HG03108 (cell line): Measurements from ENCODE around the gene EPB41L4A.
"Not testable (repeated sequence)": the region's sequence is repeated elsewhere in the genome, so short reads cannot be mapped to it uniquely, and the experiment has no call there.

Source experiments
- ATAC-seq: cut with Tn5 transposase; IDR thresholded peaks from one replicate; pipeline ENCODE4 v1.9.1; 2021; ENCODE audit warnings: moderate library complexity; ENCODE audit not compliant: unreplicated experiment

The EPB41L4A gene

DNA sequence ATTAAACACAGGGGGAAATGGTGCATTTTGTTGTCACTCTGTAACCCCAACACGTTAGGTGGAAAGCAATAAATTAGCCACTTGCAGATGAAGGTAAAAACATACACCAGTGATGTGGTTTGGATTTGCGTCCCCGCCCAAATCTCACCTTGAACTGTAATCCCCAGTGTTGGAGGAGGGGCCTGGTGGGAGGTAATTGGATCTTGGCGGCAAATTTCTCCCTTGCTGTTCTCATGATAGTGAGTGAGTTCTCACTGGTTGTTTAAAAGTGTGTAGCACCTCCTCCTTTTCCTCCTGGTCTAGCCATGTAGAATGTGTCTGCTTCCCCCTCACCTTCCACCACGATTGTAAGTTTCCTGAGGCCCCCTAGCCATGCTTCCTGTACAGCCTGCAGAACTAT, 17.2 kb downstream of the EPB41L4A start:
- no peak for ATAC-seq

GRCh38 chr5:112397690-112398089, 21.4 kb downstream of the EPB41L4A start:
- ATAC-seq = no peak

GRCh38 chr5:112396430-112396829, 22.6 kb downstream of the EPB41L4A start:
- ATAC-seq = no peak

DNA sequence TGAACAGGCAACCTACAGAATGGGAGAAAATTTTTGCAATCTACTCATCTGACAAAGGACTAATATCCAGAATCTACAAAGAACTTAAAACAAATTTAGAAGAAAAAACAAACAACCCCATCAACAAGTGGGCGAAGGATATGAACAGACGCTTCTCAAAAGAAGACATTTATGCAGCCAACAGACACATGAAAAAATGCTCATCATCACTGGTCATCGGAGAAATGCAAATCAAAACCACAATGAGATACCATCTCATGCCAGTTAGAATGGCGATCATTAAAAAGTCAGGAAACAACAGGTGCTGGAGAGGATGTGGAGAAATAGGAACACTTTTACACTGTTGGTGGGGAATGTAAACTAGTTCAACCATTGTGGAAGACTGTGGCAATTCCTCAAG, 23.8 kb downstream of the EPB41L4A start:
- ATAC-seq = not testable (repeated sequence)

- no peak for ATAC-seq
These were observed 28.8 kb downstream of the EPB41L4A start for GRCh38 chr5:112390327-112390726.

GRCh38 chr5:112388739-112389138, 30.3 kb downstream of the EPB41L4A start:
- no peak for ATAC-seq

DNA sequence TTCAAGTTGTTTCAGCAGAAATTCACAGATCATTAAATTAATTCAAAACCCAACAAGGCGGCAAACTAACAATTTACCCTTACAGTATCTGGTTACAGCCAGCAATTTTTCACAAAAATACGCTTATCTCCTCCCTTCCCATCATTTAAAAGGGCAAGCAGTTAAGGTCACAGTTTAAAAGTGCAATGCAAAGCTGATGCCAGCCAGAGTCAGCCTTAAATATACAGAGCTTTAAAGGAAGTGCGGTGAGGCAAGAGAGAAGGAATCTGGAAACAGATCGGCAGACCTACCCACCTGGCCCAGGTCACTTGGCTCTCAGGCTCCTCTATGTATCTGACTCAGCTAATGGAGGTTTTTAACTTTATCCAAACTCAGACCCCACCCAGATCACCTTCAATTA, 31.0 kb downstream of the EPB41L4A start:
- ATAC-seq = no peak

GRCh38 chr5:112386766-112387165, 32.3 kb downstream of the EPB41L4A start:
- no peak for ATAC-seq

- no peak for ATAC-seq
These were observed 33.1 kb downstream of the EPB41L4A start for GRCh38 chr5:112385969-112386368.

GRCh38 chr5:112385566-112385965, 33.5 kb downstream of the EPB41L4A start:
- no peak for ATAC-seq

- no peak for ATAC-seq
These were observed 34.6 kb downstream of the EPB41L4A start for GRCh38 chr5:112384523-112384922.

DNA sequence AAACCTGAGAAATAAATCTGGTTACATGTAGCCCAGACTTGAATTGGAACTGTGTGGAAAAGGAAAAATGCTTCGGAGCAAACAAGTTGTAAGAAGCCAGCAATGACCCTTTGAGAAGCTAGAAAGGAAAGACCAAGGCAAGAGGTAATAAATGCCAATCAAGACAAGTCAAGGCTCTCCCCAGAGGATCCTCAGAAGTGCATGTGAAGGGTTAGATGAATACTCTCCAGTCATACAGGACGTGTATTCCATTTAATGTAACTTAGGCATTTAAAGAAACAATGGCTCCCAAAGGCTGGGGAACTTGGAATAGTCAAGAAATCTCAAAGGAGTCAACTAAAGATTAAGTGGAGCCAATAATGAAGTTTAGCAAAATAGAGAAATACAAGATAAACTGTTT, 36.2 kb downstream of the EPB41L4A start:
- no peak for ATAC-seq

GRCh38 chr5:112381521-112381920, 37.6 kb downstream of the EPB41L4A start:
- ATAC-seq = no peak

- ATAC-seq = no peak
These were observed 39.3 kb downstream of the EPB41L4A start for GRCh38 chr5:112379542-112380325.

DNA sequence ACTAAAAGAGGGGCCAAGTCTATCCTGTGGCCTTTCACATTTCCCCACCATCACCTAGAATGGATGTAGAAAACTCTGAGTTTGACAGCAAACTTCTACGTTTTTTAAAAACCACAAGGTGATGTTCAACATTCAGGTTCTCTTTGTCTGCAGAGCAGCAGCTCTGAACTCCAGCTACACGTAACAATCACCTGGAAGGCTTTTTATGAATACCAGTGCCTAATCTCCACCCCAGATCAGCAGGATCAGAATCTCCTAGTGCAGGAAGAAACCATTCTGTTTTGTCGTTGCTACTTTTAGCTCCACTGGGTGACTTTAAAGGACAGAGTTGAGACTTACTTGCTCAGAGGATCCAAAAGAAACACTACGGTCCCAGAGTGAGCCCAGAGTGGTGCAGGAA, 44.3 kb downstream of the EPB41L4A start:
- ATAC-seq = no peak

GRCh38 chr5:112374356-112374755, 44.7 kb downstream of the EPB41L4A start:
- ATAC-seq = no peak

- ATAC-seq = no peak
These were observed 45.2 kb downstream of the EPB41L4A start for GRCh38 chr5:112373885-112374284.

GRCh38 chr5:112372543-112372942, 46.5 kb downstream of the EPB41L4A start:
- no peak for ATAC-seq

GRCh38 chr5:112371067-112371466, 48.0 kb downstream of the EPB41L4A start:
- no peak for ATAC-seq

DNA sequence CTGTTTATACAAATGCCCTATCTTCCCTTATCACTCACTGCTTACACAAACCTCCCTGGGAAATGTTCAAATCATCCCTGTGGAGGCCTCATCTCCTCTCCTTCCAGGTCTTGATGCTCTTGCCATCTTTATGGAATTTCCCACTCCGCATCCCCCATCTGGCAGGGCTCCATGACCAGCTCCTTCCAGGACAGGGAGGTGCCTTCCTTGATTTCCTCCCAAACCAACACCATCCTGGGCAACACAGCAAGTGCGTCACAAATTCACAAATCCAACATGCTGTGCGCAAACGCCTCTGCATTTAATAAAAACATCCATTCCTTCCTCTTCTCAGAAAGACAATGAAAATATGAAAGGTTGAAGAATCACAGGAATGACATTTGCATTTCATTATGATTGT, 51.7 kb downstream of the EPB41L4A start:
- ATAC-seq = no peak

GRCh38 chr5:112366987-112367386, 52.1 kb downstream of the EPB41L4A start:
- no peak for ATAC-seq

- ATAC-seq = not testable (repeated sequence)
These were observed 58.3 kb downstream of the EPB41L4A start for GRCh38 chr5:112360740-112361139.
